GM12874 (cell line): ENCODE measurements around the gene ZNF331.

Experiments
- CTCF ChIP-seq: IDR thresholded peaks from 2 replicates; pipeline ENCODE4 v1.5.1; 2011; ENCODE audit warnings: low read depth, mild to moderate bottlenecking, control low read depth, low read length, moderate library complexity; ENCODE audit not compliant: insufficient read depth

Gene ZNF331

DNA sequence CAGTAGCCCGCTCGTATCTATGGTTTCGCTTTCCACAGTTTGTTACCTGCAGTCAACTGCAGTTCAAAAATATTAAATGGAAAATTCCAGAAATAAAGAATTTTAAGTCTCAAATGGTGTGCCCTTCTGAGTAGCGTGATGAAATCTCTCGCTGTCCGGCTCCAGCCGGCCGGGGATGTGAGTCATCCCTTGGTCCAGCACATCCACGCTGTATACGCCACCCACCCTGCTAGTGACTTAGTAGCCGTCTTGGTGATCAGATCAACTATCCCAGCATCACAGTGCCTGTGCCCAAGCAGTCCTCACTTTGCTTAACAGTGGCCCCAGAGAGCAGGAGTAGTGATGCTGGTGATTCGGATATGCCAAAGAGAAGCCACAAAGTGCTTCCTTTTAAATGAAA lies 40.0 kb downstream of the ZNF331 start:
- TF ChIP-seq CTCF, result no peak

DNA sequence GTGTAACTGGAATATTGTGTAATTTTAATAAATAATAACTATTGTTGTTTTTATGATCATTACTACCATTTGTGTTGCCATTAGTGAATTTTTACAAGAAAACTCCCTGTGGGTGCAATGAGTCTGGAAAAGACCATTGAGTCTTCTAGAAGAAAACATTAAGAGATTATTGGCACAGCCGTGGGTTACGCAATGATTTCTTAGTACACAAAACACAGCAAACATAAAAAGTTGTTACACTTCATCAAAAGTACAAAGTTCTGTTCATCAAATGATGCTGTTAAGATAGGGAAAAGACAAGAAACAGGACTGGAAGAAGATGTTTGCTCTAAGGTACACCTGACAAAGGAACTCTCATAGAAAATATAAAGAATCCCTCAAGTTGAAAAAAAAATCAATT lies 41.6 kb downstream of the ZNF331 start:
- TF ChIP-seq CTCF, result no peak

DNA sequence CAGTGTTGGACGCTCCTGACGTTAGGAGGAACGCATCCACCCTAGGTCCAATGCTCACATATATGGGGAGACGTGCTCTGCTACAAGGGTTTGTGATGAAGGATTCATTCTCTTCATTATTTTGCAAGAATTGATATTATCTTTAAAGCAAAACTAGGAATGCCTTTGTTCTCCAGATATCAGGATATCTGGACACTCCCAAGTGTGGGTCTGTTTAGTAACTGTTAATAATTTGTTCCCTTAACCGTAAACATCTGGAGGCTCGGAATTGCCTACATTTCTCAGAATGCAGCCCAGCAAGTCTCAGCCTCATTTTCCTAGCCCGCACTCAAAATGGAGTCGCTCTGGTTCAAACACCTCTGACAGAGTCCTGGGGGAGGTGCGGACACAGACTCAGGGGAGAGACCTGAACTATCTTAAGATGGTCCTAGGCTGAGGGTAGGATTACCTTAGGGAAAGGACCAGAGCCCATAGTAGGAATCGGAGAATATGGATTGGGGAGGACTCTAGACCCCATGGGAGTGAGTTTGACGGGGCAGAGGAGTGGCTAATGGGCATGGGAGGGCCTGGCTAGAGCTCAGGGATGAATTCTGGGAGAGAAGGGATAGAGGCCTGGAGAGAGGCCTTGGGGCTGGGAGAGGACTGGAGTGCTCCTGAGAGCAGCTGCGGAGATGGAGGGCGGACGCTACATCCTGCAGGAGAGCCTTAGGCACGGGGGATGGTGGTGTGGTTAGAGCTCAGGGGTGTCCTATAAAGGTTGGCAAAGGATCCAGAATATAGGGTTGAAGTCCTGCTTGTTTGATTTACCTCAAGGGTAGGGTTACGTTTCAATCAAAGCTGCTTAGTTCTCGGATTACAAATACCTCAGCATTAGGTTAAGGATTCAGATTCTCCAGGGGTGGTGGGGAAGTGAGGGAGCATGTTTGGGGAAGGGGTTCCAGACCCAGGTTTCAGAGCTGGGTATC lies 43.2 kb downstream of the ZNF331 start:
- TF ChIP-seq CTCF, result no peak

- no peak for TF ChIP-seq CTCF
These were observed 43.9 kb downstream of the ZNF331 start for GRCh38 chr19:53581871-53582279.

GRCh38 chr19:53583181-53583580 lies 45.2 kb downstream of the ZNF331 start:
- no peak for TF ChIP-seq CTCF

DNA sequence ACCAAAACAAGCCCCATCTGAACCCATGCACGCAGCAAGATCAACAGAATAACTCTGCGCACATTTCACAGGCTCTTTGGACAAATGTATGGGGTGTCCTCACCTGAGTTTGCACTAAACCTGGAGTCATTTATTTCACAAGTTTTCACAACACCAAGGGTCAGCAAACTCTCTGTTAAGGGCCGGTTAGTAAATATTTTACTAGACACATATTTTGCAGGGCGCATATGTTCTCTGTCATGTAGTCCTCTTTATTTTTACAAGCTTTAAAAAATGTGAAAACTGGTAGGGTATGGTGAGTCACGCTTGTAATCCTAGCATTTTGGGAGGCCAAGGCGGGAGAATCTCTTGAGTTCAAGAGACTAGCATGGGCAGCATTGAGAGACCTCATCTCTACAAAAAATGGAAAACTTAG lies 48.3 kb downstream of the ZNF331 start:
- TF ChIP-seq CTCF, result no peak

DNA sequence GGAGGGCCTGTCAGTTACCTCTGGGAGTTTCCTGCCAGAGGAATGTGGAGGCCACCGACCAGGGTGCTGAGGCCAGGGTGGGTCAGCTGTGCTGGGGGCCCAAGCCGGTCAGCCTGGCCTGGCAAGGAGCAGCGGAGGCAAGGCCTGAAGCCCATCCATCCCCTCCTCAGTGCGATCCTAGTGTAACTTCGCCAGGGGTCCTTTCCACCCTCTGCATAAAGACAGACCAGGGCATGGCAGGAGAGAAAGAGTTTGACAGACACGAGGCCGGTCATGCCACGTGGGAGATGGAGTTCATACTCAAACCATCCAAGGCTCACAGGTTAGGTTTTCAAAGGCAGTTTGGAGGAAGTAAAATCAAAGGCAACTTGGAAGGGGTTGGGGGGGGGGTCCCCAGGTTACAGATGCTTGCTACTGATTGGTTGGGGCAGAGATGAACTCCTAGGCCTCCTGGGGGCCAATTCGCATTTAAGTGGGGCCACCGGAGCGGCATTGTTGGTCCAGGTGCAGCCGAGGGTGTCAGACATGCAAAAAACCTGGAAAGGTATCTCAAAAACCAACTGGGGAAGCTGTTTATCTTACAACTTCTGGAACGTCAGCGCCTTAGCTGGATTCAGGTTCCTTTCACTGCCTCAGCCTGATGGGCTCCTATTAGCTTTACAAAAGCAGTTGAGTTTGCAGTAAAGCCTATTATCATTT lies 57.0 kb downstream of the ZNF331 start:
- TF ChIP-seq CTCF, result no peak
